GM18907 (cell line): ENCODE results near the gene TMEM266.

ENCODE experiments used
- ATAC-seq: cut with Tn5 transposase; IDR thresholded peaks from one replicate; pipeline ENCODE4 v1.9.1; 2021; ENCODE audit warnings: mild to moderate bottlenecking, moderate library complexity; ENCODE audit not compliant: unreplicated experiment

The TMEM266 gene

DNA sequence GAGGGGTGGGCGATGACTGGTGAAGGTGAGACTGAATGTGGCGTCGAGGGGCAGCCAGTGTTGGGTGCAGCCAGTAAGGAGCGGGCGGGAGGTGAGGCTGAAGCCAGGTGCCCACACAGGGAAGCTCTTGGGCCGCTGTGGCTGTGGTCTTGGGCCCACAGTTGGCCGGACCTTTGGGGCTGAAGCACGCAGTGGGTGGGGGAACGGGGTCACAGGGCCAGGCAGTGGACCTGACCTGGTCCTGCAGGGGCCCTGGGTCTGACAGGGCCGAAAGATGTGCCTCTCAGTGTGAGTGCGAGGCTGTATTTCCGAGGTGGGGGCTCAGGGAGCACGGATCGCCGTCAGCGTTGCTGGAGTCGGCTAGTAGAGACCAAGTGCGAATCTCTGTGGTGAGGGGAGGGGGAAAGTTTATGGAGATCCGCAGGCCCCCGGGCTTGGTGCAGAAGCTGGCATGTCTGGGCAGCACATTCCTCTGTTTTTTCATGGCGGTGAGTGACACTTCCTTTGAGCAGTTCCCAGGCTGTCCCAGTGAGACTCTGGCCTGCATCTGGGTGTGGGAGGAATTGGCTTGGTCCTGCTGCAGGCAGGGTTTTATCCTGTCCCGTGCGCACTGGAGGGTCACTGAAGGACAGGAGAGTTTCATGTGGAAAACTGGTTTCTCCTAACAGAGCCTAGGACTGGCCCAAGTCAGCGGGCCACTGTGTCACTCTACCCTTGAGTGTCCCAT, 100.8 kb downstream of the TMEM266 start:
- ATAC-seq, result no peak

DNA sequence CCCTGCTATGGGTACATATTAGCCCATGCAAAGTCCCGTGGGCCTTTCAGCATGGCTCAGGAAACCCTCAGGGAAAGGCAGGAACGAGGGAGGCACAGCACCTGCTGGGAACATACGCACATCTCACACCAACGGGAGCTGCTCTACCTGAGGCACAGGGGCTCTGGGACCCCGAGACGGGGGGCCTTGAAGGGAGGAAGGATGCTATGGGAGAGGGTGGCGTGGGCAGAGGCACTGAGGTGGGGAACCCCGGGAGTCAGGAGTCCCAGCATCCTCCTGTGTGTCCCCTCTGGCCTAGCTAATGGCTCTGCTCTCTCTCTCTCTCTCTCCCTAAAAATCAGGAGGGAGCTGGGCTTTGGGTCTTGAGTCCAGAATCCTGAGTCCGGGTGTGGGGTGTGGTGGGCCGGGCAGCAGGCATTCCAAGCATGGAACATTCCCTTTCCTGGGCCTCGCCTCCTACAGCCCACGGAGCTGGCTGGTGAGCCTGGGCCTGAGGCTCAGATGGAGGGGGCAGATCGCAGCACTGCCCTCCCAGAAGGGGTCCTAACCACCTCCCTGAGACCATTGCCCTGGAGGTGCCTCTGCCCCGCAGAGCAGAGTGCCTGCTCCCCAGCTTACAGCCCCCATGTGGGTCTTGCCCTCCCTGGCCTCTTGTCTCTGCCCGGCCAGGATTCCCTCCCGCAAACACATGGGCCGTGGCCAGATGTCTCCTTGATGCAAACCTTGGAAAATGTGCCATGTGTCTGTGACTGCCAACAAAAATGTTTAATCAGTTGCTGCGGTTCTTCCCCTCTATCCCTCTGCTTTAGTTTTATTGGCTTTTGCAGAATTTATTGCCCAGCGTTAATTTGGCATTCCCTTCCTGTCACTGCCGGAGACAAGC, 101.6 kb downstream of the TMEM266 start:
- no peak for ATAC-seq

DNA sequence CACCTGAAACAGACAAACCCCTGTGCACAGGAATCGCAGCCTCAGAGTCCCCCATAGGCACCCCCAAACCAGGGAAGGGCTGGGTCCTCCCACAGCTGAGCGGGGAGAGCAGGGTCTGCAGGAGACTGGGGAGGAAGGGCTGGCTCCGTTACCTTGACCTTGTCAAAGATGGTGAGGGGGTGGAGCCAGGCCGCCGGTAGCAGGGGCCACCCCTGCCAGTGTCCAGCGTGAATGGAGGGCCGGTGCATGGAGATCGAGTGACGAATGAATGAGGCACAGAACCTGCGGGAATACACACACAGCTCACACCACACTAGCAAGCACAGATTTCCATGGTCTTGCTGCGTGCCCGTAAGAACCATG, 102.2 kb downstream of the TMEM266 start:
- ATAC-seq, result no peak

DNA sequence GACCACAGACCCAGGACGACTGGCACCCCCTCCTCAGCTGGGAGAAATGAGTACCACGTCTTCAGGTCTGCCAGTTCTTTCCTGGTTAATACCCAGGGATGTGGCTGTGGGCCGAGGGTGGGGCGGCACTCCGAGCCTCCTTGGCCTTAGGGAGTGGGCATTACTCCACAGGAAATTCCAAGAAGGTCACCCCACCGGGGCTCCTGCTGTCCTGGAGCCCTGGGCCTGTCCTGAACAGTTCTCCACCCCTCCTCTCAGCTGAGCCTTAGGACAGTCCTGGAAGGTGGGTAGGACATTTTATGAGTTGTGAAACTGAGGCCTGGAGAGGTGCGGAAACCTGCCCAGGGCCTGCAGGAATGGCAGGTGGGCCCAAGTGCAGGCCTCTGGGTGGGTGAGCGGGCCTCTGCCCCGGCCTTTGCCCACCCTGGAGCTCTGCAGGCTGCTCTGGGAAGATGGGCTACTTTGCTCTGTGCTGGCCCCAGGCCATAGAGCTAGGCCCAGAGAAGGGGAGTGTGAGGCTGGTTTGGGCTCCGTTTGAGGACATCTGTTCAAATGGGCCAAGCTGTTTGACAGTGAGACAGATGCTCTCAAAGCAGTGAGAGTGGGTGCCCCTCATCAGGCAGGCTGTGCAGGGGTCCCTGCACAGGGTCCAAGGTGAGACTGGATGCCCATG, 103.1 kb downstream of the TMEM266 start:
- no peak for ATAC-seq

DNA sequence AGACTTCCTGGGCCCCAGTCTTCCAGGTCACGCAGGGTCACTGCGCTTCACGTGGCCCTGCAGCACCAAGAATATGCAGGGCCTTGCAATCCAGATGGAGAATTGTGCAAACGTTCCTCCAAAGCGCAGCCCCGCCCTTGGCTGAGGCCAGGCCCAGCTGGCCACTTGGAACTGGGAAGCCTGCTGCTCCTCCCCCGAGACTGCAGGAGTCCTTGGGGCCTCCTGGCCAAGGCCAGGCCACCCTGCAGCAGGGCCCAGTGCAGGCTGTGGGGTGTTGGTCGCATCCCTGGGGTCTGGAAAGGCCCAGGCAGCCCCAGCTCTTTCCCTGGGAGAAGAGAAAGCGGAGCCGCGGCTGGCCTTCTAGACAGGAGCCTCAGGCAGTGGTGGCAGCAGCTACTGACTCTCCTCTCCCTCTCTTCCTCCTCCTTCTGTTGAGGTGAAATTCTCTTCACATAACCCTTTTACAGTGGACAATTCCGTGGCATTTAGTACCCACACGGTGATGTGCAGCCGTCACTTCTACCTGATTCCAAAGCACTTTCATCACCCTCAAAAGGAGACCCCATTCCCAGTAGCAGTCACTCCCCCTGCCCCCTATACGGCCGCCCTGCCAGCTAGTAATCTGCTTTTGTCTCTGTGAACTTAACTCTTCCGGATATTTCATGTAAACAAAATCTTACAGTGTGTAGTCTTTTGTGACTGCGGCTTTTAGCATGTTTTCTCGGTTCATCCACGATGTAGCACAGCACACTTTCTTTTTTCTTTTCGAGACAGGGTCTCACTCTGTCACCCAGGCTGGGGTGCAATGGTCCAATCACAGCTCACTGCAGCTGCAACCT, 103.9 kb downstream of the TMEM266 start:
- no peak for ATAC-seq

DNA sequence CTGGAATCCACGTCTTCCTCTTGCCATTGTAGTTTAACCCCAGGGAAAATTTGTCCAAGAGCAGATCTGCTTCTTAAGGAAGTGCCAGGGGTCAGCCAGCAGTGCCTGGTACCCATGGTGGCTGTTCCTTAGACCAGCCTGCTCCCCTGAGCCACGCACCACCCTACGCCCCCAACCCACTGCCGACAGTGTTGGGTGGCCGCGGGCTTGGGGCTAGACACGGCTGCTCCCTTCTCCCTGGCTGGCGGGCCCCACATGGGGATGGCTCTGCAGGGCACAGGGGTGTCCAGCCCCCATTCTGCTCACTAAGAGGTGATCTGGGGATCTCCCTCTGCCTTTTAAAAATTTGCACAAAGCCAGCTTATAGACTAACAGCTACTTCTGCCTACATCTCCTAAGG, 104.8 kb downstream of the TMEM266 start:
- no peak for ATAC-seq

DNA sequence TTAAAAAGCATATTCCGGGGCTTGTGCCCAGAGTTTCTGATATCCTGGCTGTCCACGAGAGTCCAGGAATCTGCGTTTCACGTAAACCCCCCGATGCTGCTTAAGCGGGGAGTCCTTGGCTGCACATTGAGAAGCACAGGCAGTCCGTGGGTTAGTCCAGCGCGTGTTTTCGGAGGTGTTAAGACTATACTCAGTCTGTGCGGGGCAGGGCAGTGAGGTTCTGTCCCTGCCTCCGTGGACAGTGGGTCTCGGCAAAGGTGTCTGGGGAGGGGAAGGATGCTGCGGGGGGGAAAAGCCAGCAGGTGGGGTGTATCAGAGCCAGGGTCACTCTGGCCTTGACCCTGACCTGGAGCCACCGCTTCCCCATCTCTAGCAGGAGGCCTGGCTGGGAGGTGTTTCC, 106.2 kb downstream of the TMEM266 start:
- ATAC-seq, result no peak

DNA sequence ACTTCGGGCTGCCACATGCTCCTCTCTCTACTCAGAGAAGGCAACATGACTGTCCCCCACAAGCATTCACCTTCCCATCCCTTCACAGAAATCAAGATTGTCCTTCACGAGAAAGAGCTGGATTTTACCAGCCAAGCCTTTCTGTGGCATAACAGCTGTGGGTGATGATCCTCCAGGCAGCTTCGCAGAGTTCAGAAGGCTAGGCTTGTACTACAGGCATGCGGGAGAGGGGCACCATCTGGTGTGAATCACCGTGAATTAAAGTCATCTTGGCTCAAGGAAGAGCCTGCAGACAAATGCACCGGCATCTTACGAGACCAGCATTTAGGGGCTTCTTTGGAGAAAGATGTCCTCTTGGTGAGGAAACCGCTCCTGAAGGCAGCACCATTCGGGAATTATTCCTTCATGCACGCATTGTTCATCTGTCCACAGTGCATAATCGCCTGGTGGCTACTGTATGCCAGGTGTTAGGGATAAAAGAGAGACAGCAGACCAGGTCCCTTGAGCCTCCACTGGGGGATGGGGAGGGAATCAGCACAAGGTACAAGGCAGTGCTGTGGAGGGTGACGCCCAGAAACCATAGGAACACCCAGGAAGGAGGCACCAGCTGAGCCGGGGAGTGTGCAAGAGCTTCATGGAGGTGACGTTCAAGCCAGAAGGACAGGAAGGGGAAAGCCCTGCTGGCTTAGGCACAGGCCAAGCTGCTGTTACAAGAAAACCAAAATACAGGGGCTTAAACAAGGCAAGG, 108.6 kb downstream of the TMEM266 start:
- ATAC-seq, result no peak

DNA sequence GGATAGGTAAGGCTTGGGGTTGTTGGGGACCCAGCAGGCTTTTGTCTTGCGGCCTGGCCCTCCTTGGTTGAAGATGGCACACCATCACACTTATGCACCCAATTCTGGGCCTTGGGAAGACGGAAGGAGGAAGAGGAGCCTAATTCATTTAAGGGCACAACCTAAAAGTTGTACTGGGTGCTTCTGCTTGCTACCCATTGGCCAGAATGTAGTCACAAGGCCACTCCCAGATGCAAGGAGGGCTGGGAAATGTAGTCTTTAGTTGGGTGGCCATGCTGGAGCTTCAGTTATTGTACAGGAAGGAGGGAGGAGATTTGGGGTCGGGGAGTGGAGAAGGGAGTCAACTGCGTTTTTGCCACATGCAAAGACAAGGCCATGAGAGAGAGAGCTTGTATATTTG, 109.2 kb downstream of the TMEM266 start:
- no peak for ATAC-seq

DNA sequence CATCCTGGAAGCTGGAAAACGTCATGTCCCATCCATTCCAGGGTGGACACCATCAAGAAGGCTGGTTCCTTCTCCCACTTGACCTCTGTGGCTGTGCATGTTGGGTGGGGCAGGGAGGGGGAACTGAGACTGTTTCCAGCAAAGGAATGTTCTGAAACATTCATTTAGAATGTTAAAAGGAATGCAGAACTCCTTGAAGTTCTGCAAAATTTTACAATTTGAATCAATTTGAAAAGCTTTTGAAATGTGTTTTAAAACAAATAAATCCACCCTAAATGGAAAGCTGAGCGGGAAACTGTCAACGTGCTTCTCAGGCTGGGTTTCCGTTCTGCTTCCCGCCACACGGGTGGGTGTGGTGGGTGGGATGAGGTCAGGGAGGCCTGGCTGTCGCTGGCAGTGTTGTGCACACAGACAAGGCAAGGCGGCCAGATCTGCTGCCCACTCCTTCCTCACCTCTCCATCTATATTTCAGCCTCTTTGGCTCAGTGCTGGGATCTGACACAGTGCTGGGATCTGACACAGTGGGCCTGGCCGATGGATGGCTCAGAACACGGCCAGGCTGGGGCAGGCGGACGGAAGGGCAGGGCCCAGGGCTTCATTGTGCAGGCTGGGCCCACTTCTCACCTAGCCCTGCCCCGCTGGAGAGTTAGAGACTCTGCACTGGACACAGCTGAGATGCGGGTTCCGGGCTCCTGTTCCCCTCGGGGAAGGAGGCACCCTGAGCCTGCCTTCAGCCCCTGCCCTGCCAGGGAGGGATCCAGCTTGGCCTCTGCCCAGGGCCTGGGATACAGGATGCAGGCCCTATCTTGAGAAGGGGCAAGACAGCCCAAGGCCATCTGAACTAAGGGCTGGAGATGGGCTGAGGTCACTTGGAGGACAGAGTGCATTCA, 110.4 kb downstream of the TMEM266 start:
- no peak for ATAC-seq

DNA sequence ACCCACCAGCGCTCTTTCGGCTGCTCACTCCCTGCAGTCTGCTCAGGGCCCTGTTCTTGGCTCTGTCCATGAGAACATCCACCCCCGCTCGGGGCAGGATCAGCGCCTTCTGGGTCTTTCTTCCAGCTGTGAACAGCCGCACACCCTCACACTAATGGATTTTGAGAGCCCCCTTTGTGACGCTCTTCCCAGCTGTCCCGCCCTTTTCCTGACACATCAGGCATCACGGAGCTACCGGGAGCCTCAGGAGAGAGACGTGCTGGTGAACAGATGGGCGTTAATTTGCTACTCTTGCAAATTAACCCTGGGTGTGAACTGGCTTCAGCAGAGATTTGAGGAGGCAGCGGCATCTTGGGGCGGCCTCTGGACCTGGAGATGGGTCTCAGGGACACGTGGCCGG, 113.0 kb downstream of the TMEM266 start:
- ATAC-seq, result no peak

DNA sequence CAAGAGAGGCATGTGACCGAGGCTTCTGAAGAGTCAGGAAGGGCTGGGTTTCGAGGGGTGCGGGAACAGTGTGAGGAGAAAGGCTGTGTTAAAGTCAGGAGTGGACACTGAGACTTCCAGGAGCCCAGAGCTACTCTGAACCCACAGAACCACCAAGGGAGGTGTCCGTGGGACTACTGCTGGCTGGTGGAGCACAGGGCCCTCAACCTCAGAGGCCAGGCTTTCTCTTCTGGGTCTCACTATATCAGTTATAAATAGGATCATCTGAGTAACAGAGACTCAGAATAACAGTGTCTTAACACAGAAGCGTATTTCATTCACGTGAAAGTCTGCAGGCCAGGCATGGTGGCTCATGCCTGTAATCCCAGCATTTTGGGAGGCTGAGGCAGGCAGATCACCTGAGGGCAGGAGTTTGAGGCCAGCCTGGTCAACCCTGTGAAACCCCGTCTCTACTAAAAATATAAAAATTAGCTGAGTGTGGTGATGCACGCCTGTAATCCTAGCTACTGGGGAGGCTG, 113.6 kb downstream of the TMEM266 start:
- no peak for ATAC-seq

DNA sequence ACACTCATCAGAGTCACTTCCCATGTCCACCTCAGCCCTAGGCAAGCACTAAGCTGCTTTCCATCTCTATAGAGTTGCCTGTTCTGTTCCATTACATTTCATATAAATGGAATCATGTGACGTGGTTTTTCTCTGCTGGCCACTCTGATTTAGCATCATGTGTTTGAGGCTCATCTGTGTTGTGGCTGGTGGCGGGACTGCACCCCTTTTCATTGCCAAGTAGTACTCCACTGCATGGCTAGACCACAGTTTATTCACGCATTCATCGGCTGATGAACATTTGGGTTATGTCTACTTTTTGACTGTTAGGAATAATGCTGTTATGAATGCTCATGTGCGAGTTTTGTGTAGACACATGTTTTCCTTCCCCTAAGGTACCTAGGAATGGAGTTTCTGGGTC, 114.9 kb downstream of the TMEM266 start:
- no peak for ATAC-seq

DNA sequence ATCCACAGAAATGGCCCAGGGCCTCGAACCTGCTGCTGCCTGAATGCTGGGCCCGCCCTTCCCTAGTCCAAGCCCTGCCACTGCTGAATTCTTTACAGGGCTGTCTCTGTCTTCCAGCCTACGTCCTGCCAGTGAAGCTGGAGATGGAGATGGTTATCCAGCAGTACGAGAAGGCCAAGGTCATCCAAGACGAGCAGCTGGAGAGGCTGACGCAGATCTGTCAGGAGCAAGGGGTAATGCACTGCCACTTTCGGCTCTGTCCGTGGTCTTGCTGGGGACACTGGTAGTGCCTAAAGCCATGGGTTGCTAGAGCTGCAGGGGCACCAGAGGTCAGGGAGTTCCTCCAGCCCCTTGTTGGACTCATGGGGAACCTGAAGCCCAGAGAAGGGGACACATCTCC, 115.7 kb downstream of the TMEM266 start:
- ATAC-seq, result no peak

DNA sequence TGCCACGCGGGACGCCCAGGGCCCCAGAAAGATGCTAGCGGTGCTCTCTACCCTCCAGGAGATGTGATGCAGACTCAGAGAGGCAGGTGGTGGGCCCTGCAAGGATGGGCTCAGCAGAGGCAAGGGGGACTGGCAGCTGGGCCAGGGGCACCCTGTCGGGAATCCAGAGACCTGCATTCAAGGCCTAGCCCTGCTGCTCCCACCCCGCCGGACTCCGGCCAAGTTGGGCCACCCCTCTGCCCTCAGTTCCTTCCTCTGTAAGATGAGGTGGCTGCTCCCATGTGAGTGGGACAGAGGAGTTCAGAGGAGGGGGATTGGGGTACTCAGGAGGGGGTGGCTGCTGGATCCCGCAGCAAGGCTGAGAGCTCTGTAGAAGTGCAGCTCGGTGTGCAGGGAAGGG, 116.3 kb downstream of the TMEM266 start:
- ATAC-seq, result no peak

DNA sequence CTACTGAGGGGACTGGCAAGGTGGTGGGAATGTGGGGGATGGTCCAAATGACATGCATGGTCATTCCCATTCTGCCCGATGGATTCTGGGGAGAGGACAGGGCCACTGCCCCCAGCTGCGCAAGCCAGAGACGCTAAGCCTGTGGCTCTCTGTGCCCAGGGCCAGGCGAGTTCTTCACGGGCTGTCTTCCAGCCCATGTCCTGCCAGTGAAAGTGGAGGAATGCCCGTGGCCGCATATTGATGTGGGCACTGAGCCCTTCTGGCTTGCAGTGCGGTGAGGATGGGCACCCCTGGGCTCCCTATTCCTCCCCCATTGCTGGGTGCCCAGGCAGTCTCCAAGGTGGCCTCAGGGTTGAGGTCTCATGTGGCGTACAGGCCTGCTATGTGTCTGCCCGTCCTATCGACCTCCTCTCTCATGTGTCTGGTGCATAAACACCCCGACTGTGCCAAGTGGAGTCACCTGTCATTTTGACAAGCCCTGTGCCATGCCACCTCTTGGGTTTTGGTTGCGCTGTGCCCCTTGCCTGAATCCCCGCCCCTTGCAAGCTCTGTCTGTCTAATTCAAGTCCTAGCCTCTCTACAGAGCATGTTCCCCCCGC, 116.8 kb downstream of the TMEM266 start:
- no peak for ATAC-seq

DNA sequence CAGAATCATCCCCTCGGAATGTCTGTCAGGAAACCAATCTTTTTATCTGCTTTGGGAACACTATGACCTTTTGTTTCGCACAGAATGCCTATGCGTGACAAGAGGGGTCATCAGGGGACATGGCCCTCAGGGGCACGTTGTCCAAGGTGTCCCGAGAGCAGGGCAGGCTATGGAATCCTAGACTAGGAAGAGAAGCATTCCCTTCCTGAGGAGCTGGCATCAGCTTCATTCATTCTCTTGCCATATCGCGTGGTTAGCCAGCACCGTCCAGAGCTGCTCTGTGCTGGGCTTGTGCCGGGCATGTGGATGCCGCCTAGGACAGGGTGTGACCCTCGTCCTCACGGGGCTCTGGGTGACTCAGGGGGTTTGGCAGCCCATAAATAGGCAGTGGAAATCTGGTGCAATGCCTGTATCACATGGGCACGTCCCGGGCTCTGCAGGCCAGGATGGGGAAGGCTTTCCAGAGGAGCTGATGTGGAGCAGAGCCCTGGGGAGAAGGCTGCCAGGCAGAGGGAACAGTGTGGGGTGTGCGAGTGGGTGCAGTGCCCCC, 117.8 kb downstream of the TMEM266 start:
- no peak for ATAC-seq

DNA sequence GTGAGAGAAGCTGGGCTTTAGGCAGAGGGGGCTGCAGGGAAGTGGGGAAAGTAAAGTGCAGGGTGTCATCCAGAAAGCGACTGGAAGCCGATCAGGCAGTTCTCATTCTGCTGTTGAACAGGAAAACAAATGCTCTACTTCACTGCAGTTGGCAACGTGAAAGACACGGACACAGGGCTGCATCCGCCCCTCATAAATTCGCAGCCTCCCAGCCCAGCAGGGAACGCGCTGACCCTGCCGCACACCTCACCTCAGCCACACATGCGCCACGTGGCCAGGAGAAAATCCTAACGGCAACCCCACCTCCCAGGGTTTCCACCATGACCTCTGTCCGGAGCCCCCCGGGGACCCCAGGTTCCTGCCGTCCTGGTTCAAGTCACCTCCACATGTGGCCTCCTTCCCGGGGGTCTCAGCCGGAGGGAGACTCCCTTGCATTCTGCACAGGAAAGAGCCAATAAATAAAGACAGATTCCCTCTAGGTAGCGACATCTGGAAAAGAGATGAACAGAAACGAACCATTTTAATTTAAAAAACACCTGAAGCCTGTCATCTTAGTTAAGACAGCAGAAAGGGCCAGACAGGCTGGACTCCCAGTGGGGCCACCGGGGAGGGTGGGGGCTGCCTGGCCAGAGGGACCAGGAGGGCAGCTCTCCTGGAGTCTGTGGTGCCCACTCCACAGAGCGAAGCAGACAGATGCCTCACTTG, 118.7 kb downstream of the TMEM266 start:
- ATAC-seq, result no peak
